GM11168 (cell line): Measurements from ENCODE around the gene PARP4.
"Not testable (repeated sequence)": the region's sequence is repeated elsewhere in the genome, so short reads cannot be mapped to it uniquely, and the experiment has no call there.

Experiments
- in situ Hi-C: fragments of 300-500 bp; cut with MboI; formaldehyde crosslinking; loops from one replicate; pipeline ENCODE4 v1.12.0; 2022; ENCODE audit warnings: low sequenced_read_pairs; ENCODE audit not compliant: unreplicated experiment

The PARP4 gene

GRCh38 chr13:24381541-24382265 is 130.9 kb downstream of the PARP4 start:
- in situ Hi-C loops, result no loop called here

- in situ Hi-C loops, result not testable (repeated sequence)
Observed at GRCh38 chr13:24380881-24381280, 131.7 kb downstream of the PARP4 start.

GRCh38 chr13:24380227-24380626 is 132.4 kb downstream of the PARP4 start:
- in situ Hi-C loops, result not testable (repeated sequence)

- in situ Hi-C loops, result not testable (repeated sequence)
Observed at GRCh38 chr13:24371273-24371672, 141.3 kb downstream of the PARP4 start.
